ENCODE measurements around the gene AADAC.

DNA sequence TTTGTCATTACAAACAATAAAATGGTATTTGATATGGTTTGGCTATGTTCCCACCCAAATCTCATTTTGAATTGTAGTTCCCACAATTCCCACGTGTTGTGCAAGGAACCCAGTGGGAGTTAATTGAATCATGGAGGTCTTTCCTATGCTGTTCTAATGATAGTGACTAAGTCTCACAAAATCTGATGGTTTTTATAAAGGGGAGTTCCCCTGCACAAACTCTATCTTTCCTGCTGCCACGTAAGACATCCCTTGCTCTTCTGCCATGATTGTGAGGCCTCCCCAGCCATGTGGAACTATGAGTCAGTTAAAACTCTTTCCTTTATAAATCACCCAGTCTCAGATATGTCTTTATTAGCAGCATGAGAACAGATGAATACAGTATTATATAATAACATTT, 15.4 kb upstream of the AADAC start:
- no peak for TF ChIP-seq POLR2A (IDR thresholded peaks at IDR 0.05)
- TF ChIP-seq, protein P1, sequence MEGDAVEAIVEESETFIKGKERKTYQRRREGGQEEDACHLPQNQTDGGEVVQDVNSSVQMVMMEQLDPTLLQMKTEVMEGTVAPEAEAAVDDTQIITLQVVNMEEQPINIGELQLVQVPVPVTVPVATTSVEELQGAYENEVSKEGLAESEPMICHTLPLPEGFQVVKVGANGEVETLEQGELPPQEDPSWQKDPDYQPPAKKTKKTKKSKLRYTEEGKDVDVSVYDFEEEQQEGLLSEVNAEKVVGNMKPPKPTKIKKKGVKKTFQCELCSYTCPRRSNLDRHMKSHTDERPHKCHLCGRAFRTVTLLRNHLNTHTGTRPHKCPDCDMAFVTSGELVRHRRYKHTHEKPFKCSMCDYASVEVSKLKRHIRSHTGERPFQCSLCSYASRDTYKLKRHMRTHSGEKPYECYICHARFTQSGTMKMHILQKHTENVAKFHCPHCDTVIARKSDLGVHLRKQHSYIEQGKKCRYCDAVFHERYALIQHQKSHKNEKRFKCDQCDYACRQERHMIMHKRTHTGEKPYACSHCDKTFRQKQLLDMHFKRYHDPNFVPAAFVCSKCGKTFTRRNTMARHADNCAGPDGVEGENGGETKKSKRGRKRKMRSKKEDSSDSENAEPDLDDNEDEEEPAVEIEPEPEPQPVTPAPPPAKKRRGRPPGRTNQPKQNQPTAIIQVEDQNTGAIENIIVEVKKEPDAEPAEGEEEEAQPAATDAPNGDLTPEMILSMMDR (IDR thresholded peaks at IDR 0.05): no peak

Measured in Peyer's patch (tissue), 4 donors.